Left lung (tissue), 10 donors: ENCODE measurements around the gene RBPJL. TPM values are rescaled to one million over a fixed set of nuclear protein-coding genes. Genes with fewer than 3 reads are reported as not detected.
A peak's percentile ranks its signal among the peaks of the same experiment; 100 is the strongest.

Source experiments
- ATAC-seq: fragments of 200-7000 bp; cut with Tn5 transposase; one replicate; pipeline ENCODE4 v1.9.1; 2020; ENCODE audit warnings: moderate library complexity
- DNase-seq, 4 donors: peaks; one replicate each; pipeline ENCODE4 v3.0.0-alpha.2; 2013 to 2020
- H3K27ac ChIP-seq, 2 donors: fragments of 200-600 bp; sonication (generic) in 1 of 2; one replicate each; pipeline versions ENCODE4 v1.5.0 to v1.8.0; 2020 to 2021
- H3K27me3 ChIP-seq, 2 donors: fragments of 200-600 bp; sonication (generic) in 1 of 2; one replicate each; pipeline versions ENCODE4 v1.5.0 to v1.8.0; 2020 to 2021
- H3K36me3 ChIP-seq, 2 donors: fragments of 200-600 bp; sonication (generic) in 1 of 2; one replicate each; pipeline versions ENCODE4 v1.5.0 to v1.8.0; 2020 to 2021
- H3K4me1 ChIP-seq, 2 donors: fragments of 200-600 bp; one replicate each; pipeline ENCODE4 v1.8.0; 2021
- H3K4me3 ChIP-seq, 2 donors: fragments of 200-600 bp; sonication (generic) in 1 of 2; one replicate each; pipeline versions ENCODE4 v1.5.0 to v1.8.0; 2020 to 2021; ENCODE audit warnings: mild to moderate bottlenecking in 1 of 2
- H3K9me3 ChIP-seq, 2 donors: fragments of 200-600 bp; sonication (generic) in 1 of 2; one replicate each; pipeline versions ENCODE4 v1.5.0 to v1.8.0; 2020 to 2021
- CTCF ChIP-seq, 2 donors: fragments of 200-600 bp; sonication (generic) in 1 of 2; IDR thresholded peaks; one replicate each; pipeline versions ENCODE4 v1.5.0 to v1.8.0; 2021; ENCODE audit warnings: antibody characterized with exemption in 2 of 2
- intact Hi-C, 2 donors: fragments of 100-400 bp; cut with DNase I; formaldehyde crosslinking; loops; one replicate each; pipeline versions ENCODE4 v1.11.2 to v1.14.2; 2022
- polyA plus RNA-seq, 6 donors: library from polyadenylated mRNA; unstranded; fragments of 120-200 nt; gene quantifications; one replicate each; pipeline ENCODE4 v1.2.1, GENCODE V29; 2013; ENCODE audit not compliant: insufficient read length in 6 of 6
- total RNA-seq, 2 donors: library from RNA; stranded (reverse); fragmentation: NEBNext Ultra II Directional; extraction: Animal tissue kit (Norgen Biotek cat#: 25700); gene quantifications; one replicate each; pipeline ENCODE4 v1.2.1, GENCODE V29; 2021
- donor health status: DM: no; HTN: yes; CAD: no.
- donor health status: DM: no; HTN: no; CAD: no.

Gene RBPJL
- total and polyA plus RNA-seq, 8 donors, result not detected

- H3K4me1 ChIP-seq, result peaks cover 38 to 71% of the 10 kb centered on the region in 2 donors
- intact Hi-C loops, result no loop called here
These were observed 39.7 kb downstream of the RBPJL start for GRCh38 chr20:45346291-45346718.

DNA sequence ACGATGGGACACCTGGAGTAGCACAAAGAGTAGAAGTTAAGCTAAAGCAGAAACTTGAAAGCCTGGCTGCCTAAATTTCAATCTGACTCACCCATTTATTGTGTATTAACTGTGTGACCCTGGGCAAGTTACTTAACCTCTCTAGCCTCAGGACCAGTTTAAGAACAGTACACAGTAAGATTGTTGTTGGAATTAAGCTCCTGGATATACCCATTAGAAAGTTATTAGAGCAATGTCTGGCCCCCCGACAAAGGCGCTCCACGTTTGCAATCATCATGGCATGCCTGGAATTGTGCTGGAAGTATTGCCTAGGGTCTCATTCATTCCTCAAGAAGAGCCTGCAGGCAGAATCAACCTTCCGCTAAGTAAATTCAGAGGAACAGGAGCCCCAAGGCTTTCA is 40.2 kb downstream of the RBPJL start:
- peak overlapping the region; percentile 79 to 83 for H3K27ac ChIP-seq
- no peak for ATAC-seq
- H3K9me3 ChIP-seq, result no peaks in the 10 kb centered on the region
- intact Hi-C loops, result no loop called here
- H3K27me3 ChIP-seq, result peaks cover 0 to 12% of the 10 kb centered on the region in 2 donors
- TF ChIP-seq CTCF (IDR thresholded peaks at IDR 0.05), result no peak
- DNase-seq, result no peak
- peaks cover 33 to 66% of the 10 kb centered on the region in 2 donors for H3K4me1 ChIP-seq
- H3K4me3 ChIP-seq, result peak overlapping the region; percentile 63 to 66
- no peaks in the 10 kb centered on the region for H3K36me3 ChIP-seq

More at GRCh38 chr20:45346291-45346718, 39.7 kb downstream of the RBPJL start:
- DNase-seq (no peak), ATAC-seq (no peak)
- H3K9me3 ChIP-seq, result no peaks in the 10 kb centered on the region
- H3K27ac ChIP-seq, result peak overlapping the region; percentile 79 to 83
- H3K4me3 ChIP-seq, result peak overlapping the region; percentile 63 to 66
- TF ChIP-seq CTCF (IDR thresholded peaks at IDR 0.05), result no peak
- H3K27me3 ChIP-seq, result peaks cover 0 to 12% of the 10 kb centered on the region in 2 donors
- peaks cover 0 to under 1% of the 10 kb centered on the region in 2 donors for H3K36me3 ChIP-seq

DNA sequence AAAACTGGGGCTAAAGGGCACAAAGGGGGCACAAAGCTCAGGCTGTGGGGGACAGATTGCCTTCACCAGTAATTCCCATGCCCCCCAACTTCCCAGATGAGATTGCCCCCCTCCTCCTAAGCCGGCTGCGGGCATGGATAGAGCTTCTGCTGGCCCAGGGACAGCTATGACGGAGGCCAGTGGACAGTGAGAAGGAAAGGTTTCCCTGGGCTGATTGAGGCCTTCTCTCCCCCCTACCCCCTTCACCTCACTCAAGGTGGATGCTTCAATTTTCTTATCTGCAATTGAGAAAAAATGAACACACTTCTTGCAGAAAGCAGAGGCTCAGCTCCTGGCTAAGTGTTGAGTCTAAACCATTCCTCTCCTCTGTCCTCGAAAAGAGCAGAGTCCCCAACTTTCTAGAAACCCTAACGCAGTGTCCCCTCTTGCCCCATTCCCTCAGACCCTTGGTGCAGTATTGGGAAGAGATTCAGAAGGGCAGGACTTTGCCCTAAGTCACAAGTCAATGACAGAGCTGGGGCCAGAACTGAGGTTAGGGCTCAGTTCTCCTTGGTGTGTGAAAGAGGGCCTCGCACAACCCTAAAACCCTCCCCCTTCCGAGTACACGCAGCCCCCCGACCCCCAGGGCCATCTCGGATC is 40.8 kb downstream of the RBPJL start:
- Histone ChIP-seq H3K4me1 (peaks cover 28 to 61% of the 10 kb centered on the region in 2 donors), H3K9me3 (no peaks in the 10 kb centered on the region), H3K36me3 (no peaks in the 10 kb centered on the region), H3K4me3 (peak overlapping the region; percentile 63 to 66), H3K27me3 (peaks cover 0 to 12% of the 10 kb centered on the region in 2 donors), H3K27ac (peak overlapping the region; percentile 79 to 83)
- DNase-seq, result no peak
- no peak for ATAC-seq
- intact Hi-C loops, result no loop called here
- TF ChIP-seq CTCF (IDR thresholded peaks at IDR 0.05), result no peak

- ATAC-seq (peak; percentile 68), DNase-seq (peak in 3 of 4 donors; percentile 63 to 88 (median 64))
- intact Hi-C loops, result no loop called here
These were observed 41.5 kb downstream of the RBPJL start, which contains the start of gene SDC4 for GRCh38 chr20:45347936-45348778. Gene SDC4 (minus strand): TSS chr20:45348424. CDS start chr20:45348384, 40 bp downstream.

More at GRCh38 chr20:45347936-45348778, 41.5 kb downstream of the RBPJL start, which contains the start of gene SDC4:
- H3K27ac ChIP-seq, result peak within 1 kb of the TSS; percentile 79 to 83
- H3K36me3 ChIP-seq, result no peaks in the 10 kb centered on the region
- H3K9me3 ChIP-seq, result no peaks in the 10 kb centered on the region
- H3K4me1 ChIP-seq, result peaks cover 24 to 54% of the 10 kb centered on the region in 2 donors
- no peak for TF ChIP-seq CTCF (IDR thresholded peaks at IDR 0.05)
- peak within 1 kb of the TSS; percentile 63 to 66 for H3K4me3 ChIP-seq
- H3K27me3 ChIP-seq, result peaks cover 0 to 12% of the 10 kb centered on the region in 2 donors
